Measurements from ENCODE around the gene SOX13. TPM values are rescaled to one million over a fixed set of nuclear protein-coding genes. Genes with fewer than 3 reads are reported as not detected.

Gene SOX13
- total RNA-seq, 1 experiment from 2014 or later = 31.5 TPM

- BruUV-seq (replicated peaks) = no TSS peak
- Histone ChIP-seq H3K4me1 (no peaks in the 10 kb centered on the region), H3K36me3 (ENCODE audit: control insufficient read depth, insufficient read depth, low read length) (no peaks in the 10 kb centered on the region), H3K9me3 (no peaks in the 10 kb centered on the region), H3K27me3 (replicated peaks; ENCODE audit: control insufficient read depth, insufficient read depth, low read length) (no peaks in the 10 kb centered on the region), H3K4me3 (ENCODE audit: low read depth, low read length) (no peak overlapping the region)
- no peak for DNase-seq
- H3K4me1 Mint-ChIP-seq (ENCODE audit: low read depth, unreplicated experiment) = no peaks in the 10 kb centered on the region
- no peaks in the 10 kb centered on the region for H3K27me3 Mint-ChIP-seq (ENCODE audit: insufficient read depth, unreplicated experiment)
- intact Hi-C loops (cut with micrococcal nuclease; ENCODE audit: unreplicated experiment) = no loop called here
- TF ChIP-seq CTCF (IDR thresholded peaks at IDR 0.05; ENCODE audit: insufficient read depth in 1 of 2, low read depth in 1 of 2, low read length in 1 of 2, severe bottlenecking in 1 of 2, unreplicated experiment in 1 of 2) = no peak
- ChIA-PET POLR2A (no interaction called here), CTCF (no interaction called here)
- H3K4me3 Mint-ChIP-seq (ENCODE audit: unreplicated experiment) = no peak overlapping the region
- H3K27ac Mint-ChIP-seq (ENCODE audit: unreplicated experiment) = no peak overlapping the region
- no peaks in the 10 kb centered on the region for H3K9me3 Mint-ChIP-seq (ENCODE audit: unreplicated experiment)
- H3K36me3 Mint-ChIP-seq (ENCODE audit: insufficient read depth, unreplicated experiment) = no peaks in the 10 kb centered on the region
Observed at GRCh38 chr1:204043680-204044079, 29.2 kb upstream of the SOX13 start.

GRCh38 chr1:204044448-204044847 lies 28.5 kb upstream of the SOX13 start:
- Mint-ChIP-seq H3K4me1 (ENCODE audit: low read depth, unreplicated experiment) (no peaks in the 10 kb centered on the region), H3K36me3 (ENCODE audit: insufficient read depth, unreplicated experiment) (no peaks in the 10 kb centered on the region), H3K9me3 (ENCODE audit: unreplicated experiment) (no peaks in the 10 kb centered on the region), H3K27me3 (ENCODE audit: insufficient read depth, unreplicated experiment) (no peaks in the 10 kb centered on the region), H3K4me3 (ENCODE audit: unreplicated experiment) (no peak overlapping the region), H3K27ac (ENCODE audit: unreplicated experiment) (no peak overlapping the region)
- H3K9me3 ChIP-seq = no peaks in the 10 kb centered on the region
- intact Hi-C loops (cut with micrococcal nuclease; ENCODE audit: unreplicated experiment) = no loop called here
- TF ChIP-seq CTCF (IDR thresholded peaks at IDR 0.05; ENCODE audit: insufficient read depth in 1 of 2, low read depth in 1 of 2, low read length in 1 of 2, severe bottlenecking in 1 of 2, unreplicated experiment in 1 of 2) = no peak
- ChIA-PET CTCF (interaction anchor here (0.6 to 0.7 kb wide), 2 partner anchors 23 to 83 kb away, joined by 3 to 6 read pairs; no protein-coding TSS in a partner anchor), POLR2A (no interaction called here)
- no peaks in the 10 kb centered on the region for H3K27me3 ChIP-seq (replicated peaks; ENCODE audit: control insufficient read depth, insufficient read depth, low read length)
- no peaks in the 10 kb centered on the region for H3K36me3 ChIP-seq (ENCODE audit: control insufficient read depth, insufficient read depth, low read length)
- no TSS peak for BruUV-seq (replicated peaks)
- no peak for DNase-seq
- no peaks in the 10 kb centered on the region for H3K4me1 ChIP-seq
- H3K4me3 ChIP-seq (ENCODE audit: low read depth, low read length) = no peak overlapping the region

- H3K36me3 Mint-ChIP-seq (ENCODE audit: insufficient read depth, unreplicated experiment) = no peaks in the 10 kb centered on the region
- H3K9me3 Mint-ChIP-seq (ENCODE audit: unreplicated experiment) = no peaks in the 10 kb centered on the region
- no peak overlapping the region for H3K4me3 Mint-ChIP-seq (ENCODE audit: unreplicated experiment)
- Histone ChIP-seq H3K27me3 (replicated peaks; ENCODE audit: control insufficient read depth, insufficient read depth, low read length) (no peaks in the 10 kb centered on the region), H3K36me3 (ENCODE audit: control insufficient read depth, insufficient read depth, low read length) (no peaks in the 10 kb centered on the region), H3K9me3 (no peaks in the 10 kb centered on the region), H3K4me1 (no peaks in the 10 kb centered on the region), H3K4me3 (ENCODE audit: low read depth, low read length) (no peak overlapping the region)
- no TSS peak for BruUV-seq (replicated peaks)
- no peak for TF ChIP-seq CTCF (IDR thresholded peaks at IDR 0.05; ENCODE audit: insufficient read depth in 1 of 2, low read depth in 1 of 2, low read length in 1 of 2, severe bottlenecking in 1 of 2, unreplicated experiment in 1 of 2)
- ChIA-PET CTCF (no interaction called here), POLR2A (interaction anchor here (0.5 kb wide), 1 partner anchor 180 kb away, joined by 6 read pairs; no protein-coding TSS in a partner anchor)
- H3K27me3 Mint-ChIP-seq (ENCODE audit: insufficient read depth, unreplicated experiment) = no peaks in the 10 kb centered on the region
- H3K4me1 Mint-ChIP-seq (ENCODE audit: low read depth, unreplicated experiment) = no peaks in the 10 kb centered on the region
- no peak for DNase-seq
- H3K27ac Mint-ChIP-seq (ENCODE audit: unreplicated experiment) = no peak overlapping the region
- intact Hi-C loops (cut with micrococcal nuclease; ENCODE audit: unreplicated experiment) = no loop called here
Observed at GRCh38 chr1:204045430-204045829, 27.5 kb upstream of the SOX13 start.
